Sigmoid colon (tissue), 7 donors: ENCODE results near the gene SMCHD1. TPM values are rescaled to one million over a fixed set of nuclear protein-coding genes. Genes with fewer than 3 reads are reported as not detected.

Experiments
- DNase-seq: peaks from one replicate; pipeline ENCODE4 v3.0.0-alpha.2; 2019
- H3K27ac ChIP-seq, 4 donors: fragments of 200-600 bp; sonication (generic); one replicate each; pipeline ENCODE4 v1.5.1; 2016 to 2019; ENCODE audit warnings: mild to moderate bottlenecking in 1 of 4
- H3K27me3 ChIP-seq, 3 donors: fragments of 200-600 bp; sonication (generic); one replicate each; pipeline ENCODE4 v1.5.1; 2019; ENCODE audit warnings: mild to moderate bottlenecking in 1 of 3
- H3K36me3 ChIP-seq, 4 donors: fragments of 200-600 bp; sonication (generic); one replicate each; pipeline ENCODE4 v1.5.1; 2016 to 2019
- H3K4me1 ChIP-seq, 4 donors: fragments of 200-600 bp; sonication (generic); one replicate each; pipeline ENCODE4 v1.5.1; 2017 to 2019
- H3K4me3 ChIP-seq, 4 donors: fragments of 200-600 bp; sonication (generic); one replicate each; pipeline ENCODE4 v1.5.1; 2017 to 2019; ENCODE audit warnings: mild to moderate bottlenecking in 2 of 4, moderate library complexity in 1 of 4
- H3K9me3 ChIP-seq, 4 donors: fragments of 200-600 bp in 3 of 4; sonication (generic) in 3 of 4; one replicate each; pipeline versions ENCODE4 v1.5.1 to v1.6.1; 2013 to 2019
- CTCF ChIP-seq, 4 experiments: fragments of 450-650 bp in 3 of 4; fragments of 200-600 bp in 1 of 4; IDR thresholded peaks; one replicate each; pipeline ENCODE4 v1.5.1; 2016 to 2019; ENCODE audit warnings: antibody characterized with exemption in 4 of 4, mild to moderate bottlenecking in 3 of 4, moderate library complexity in 2 of 4
- EP300 ChIP-seq, 4 donors: sonication (generic); formaldehyde crosslinking; IDR thresholded peaks; one replicate each; pipeline ENCODE4 v1.6.1; 2017; ENCODE audit warnings: antibody characterized with exemption in 4 of 4
- POLR2A ChIP-seq, 2 donors: fragments of 450-650 bp; IDR thresholded peaks; one replicate each; pipeline ENCODE4 v1.6.1; 2016; ENCODE audit warnings: antibody characterized with exemption in 2 of 2, mild to moderate bottlenecking in 2 of 2, moderate library complexity in 2 of 2
- POLR2AphosphoS5 ChIP-seq, 4 donors: sonication (generic); formaldehyde crosslinking; IDR thresholded peaks; one replicate each; pipeline ENCODE4 v1.6.1; 2017; ENCODE audit warnings: antibody characterized with exemption in 4 of 4
- WGBS, 2 donors: extraction: QIAGEN DNeasy Blood & Tissue Kit; methylation state at CpG; one replicate each; pipeline ENCODE4 v1.1.7; 2013; 5-methylcytosine and 5-hydroxymethylcytosine counted together
- intact Hi-C: fragments of 100-400 bp; cut with DNase I; formaldehyde crosslinking; loops from one replicate; pipeline ENCODE4 v1.15.1; 2023
- polyA plus RNA-seq, 3 donors: library from polyadenylated mRNA; stranded (reverse); fragments of 200-250 nt; gene quantifications; one replicate each; pipeline ENCODE4 v1.2.3, GENCODE V29; 2013
- total RNA-seq, 4 donors: library from RNA; depleted of rRNA; stranded (reverse); fragments of >200 nt; gene quantifications; one replicate each; pipeline ENCODE4 v1.1.0, GENCODE V29; 2016
- donor health status: healthy with polysubstance abuse.
- donor health status: Bipolar disorder and iron deficiency.
- donor health status: healthy.

The SMCHD1 gene
- total and polyA plus RNA-seq, 7 donors: 14.8 to 101 (median 69.9) TPM

GRCh38 chr18:2680216-2680792 lies 24.8 kb downstream of the SMCHD1 start:
- Histone ChIP-seq H3K9me3 (no peaks in the 10 kb centered on the region), H3K27ac (no peak overlapping the region), H3K4me3 (no peak overlapping the region), H3K4me1 (peaks cover 0 to 8% (median 0%) of the 10 kb centered on the region in 4 donors), H3K36me3 (peaks cover 0 to 28% (median 6%) of the 10 kb centered on the region in 4 donors), H3K27me3 (no peaks in the 10 kb centered on the region)
- intact Hi-C loops: no loop called here
- WGBS, 2 donors: 71 to 81% methylated on average over 2 of the region's 2 CpGs
- TF ChIP-seq POLR2A (IDR thresholded peaks at IDR 0.05) (no peak), EP300 (IDR thresholded peaks at IDR 0.05) (no peak), POLR2AphosphoS5 (IDR thresholded peaks at IDR 0.05) (no peak), CTCF (IDR thresholded peaks at IDR 0.05) (no peak)
- no peak for DNase-seq

- Histone ChIP-seq H3K4me3 (no peak overlapping the region), H3K27me3 (no peaks in the 10 kb centered on the region), H3K4me1 (peaks cover 0 to 8% (median 0%) of the 10 kb centered on the region in 4 donors), H3K27ac (no peak overlapping the region), H3K9me3 (no peaks in the 10 kb centered on the region), H3K36me3 (peaks cover 0 to 20% (median 6%) of the 10 kb centered on the region in 4 donors)
- no peak for DNase-seq
- intact Hi-C loops: no loop called here
- WGBS, 2 donors: 89 to 96% methylated on average over 5 of the region's 5 CpGs
- no peak for TF ChIP-seq CTCF (IDR thresholded peaks at IDR 0.05)
- TF ChIP-seq POLR2AphosphoS5 (IDR thresholded peaks at IDR 0.05): no peak
- TF ChIP-seq POLR2A (IDR thresholded peaks at IDR 0.05): no peak
- TF ChIP-seq EP300 (IDR thresholded peaks at IDR 0.05): no peak
Observed at GRCh38 chr18:2681993-2682603, 26.6 kb downstream of the SMCHD1 start.

GRCh38 chr18:2683055-2683454 lies 27.5 kb downstream of the SMCHD1 start:
- Histone ChIP-seq H3K27ac (no peak overlapping the region), H3K4me3 (no peak overlapping the region), H3K36me3 (peaks cover 0 to 24% (median 6%) of the 10 kb centered on the region in 4 donors), H3K27me3 (no peaks in the 10 kb centered on the region), H3K4me1 (peaks cover 0 to 8% (median 0%) of the 10 kb centered on the region in 4 donors), H3K9me3 (no peaks in the 10 kb centered on the region)
- no peak for TF ChIP-seq CTCF (IDR thresholded peaks at IDR 0.05)
- TF ChIP-seq EP300 (IDR thresholded peaks at IDR 0.05): no peak
- no peak for TF ChIP-seq POLR2A (IDR thresholded peaks at IDR 0.05)
- no peak for TF ChIP-seq POLR2AphosphoS5 (IDR thresholded peaks at IDR 0.05)
- intact Hi-C loops: no loop called here
- DNase-seq: no peak

GRCh38 chr18:2686349-2686968 lies 30.9 kb downstream of the SMCHD1 start:
- DNase-seq: no peak
- Histone ChIP-seq H3K36me3 (peaks cover 0 to 53% (median 12%) of the 10 kb centered on the region in 4 donors), H3K4me1 (peaks cover 0 to 8% (median 0%) of the 10 kb centered on the region in 4 donors), H3K9me3 (no peaks in the 10 kb centered on the region), H3K4me3 (no peak overlapping the region), H3K27ac (no peak overlapping the region), H3K27me3 (no peaks in the 10 kb centered on the region)
- intact Hi-C loops: no loop called here
- no peak for TF ChIP-seq POLR2A (IDR thresholded peaks at IDR 0.05)
- TF ChIP-seq EP300 (IDR thresholded peaks at IDR 0.05): no peak
- no peak for TF ChIP-seq POLR2AphosphoS5 (IDR thresholded peaks at IDR 0.05)
- no peak for TF ChIP-seq CTCF (IDR thresholded peaks at IDR 0.05)
- 94 to 95% methylated on average over 3 of the region's 3 CpGs for WGBS, 2 donors
